ENCODE measurements around the gene EIF4G3. TPM values are rescaled to one million over a fixed set of nuclear protein-coding genes. Genes with fewer than 3 reads are reported as not detected.

EIF4G3 gene
- total RNA-seq, 4 donors from 2014 or later = 41.2 to 57.3 (median 50.0) TPM

DNA sequence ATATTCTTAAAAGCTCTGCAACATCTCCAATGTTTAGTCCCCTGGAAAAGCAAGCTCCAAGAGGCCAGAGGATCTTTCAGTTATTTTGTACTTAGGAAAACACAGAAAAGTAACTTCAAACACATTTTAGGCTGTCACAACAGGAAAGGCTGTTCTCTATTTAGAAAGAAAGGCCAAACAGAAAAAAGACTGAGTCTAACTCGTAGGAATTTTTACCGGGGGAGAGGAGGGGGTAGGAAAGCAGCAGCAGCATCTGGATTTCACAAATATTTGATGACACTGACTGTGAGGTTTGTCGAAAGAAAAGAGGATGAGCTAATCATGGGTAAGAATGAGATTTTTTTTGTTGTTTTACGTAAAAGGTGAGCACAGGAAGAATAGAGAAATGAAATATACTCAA, 107.1 kb downstream of the EIF4G3 start:
- WGBS, 2 donors = 30 to 34% methylated on average over 4 of the region's 4 CpGs
- Histone ChIP-seq H3K27me3 (no peaks in the 10 kb centered on the region), H3K4me3 (no peak overlapping the region), H3K36me3 (no peaks in the 10 kb centered on the region), H3K9me3 (no peaks in the 10 kb centered on the region), H3K27ac (no peak overlapping the region), H3K4me1 (peaks cover 0 to 9% (median 0%) of the 10 kb centered on the region in 4 donors)
- no peak for DNase-seq (ENCODE audit: low spot score in 2 of 2)
- TF ChIP-seq EP300 (IDR thresholded peaks at IDR 0.05) (no peak), POLR2A (IDR thresholded peaks at IDR 0.05) (no peak)

DNA sequence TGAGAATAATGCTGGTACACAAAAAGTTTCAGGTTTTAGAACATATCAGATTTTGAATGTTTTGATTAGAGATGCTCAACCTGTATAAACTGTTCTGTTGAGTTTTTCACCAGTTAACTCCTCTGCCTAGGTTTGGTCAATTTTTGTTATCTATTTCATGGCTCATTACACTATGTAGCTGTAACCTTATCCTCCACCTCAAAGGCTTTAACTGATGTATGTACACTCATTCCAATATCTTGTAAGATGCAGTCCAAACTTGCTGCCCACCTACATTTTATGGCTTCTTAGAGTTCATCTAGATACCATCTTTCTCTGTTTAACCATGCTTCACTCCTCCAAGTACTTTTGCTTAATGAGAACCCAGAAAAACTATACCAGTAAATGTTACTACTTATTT, 107.8 kb downstream of the EIF4G3 start:
- Histone ChIP-seq H3K9me3 (no peaks in the 10 kb centered on the region), H3K27ac (peak overlapping the region in 1 of 4 donors; percentile 11), H3K4me1 (peaks cover 0 to 9% (median 0%) of the 10 kb centered on the region in 4 donors), H3K36me3 (no peaks in the 10 kb centered on the region), H3K4me3 (no peak overlapping the region), H3K27me3 (no peaks in the 10 kb centered on the region)
- no peak for DNase-seq (ENCODE audit: low spot score in 2 of 2)
- TF ChIP-seq EP300 (IDR thresholded peaks at IDR 0.05) = no peak

DNA sequence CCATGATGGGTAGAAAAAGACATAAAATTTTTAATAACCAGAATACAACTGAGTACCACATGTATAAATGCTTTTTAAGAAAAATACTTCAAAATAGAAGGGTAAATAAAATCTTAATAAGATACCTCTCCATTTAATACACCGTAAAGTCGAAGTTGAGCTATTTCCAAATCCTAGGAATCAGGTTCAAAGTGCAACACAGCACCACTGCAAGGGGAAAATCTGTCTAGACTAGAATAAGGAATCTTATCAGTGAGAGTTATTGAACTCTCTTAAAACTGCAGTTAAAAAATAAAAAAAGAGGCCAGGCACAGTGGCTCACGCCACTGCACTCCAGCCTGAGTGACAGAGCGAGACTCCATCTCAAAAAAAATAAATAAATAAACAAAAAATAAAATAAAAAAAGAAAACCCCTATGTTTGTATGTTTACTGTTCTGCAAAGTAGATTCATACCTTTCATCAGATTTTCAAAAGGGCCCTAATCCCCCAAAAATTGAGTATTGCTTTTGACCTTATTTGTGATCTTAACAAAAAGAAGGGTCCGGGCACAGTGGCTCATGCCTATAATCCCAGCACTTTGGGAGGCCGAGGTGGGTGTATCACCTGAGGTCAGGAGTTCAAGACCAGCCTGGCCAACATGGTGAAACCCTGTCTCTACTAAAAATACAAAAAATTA, 109.0 kb downstream of the EIF4G3 start:
- no peak for DNase-seq (ENCODE audit: low spot score in 2 of 2)
- TF ChIP-seq EP300 (IDR thresholded peaks at IDR 0.05) = no peak
- TF ChIP-seq POLR2A (IDR thresholded peaks at IDR 0.05) = no peak
- TF ChIP-seq, protein P1, sequence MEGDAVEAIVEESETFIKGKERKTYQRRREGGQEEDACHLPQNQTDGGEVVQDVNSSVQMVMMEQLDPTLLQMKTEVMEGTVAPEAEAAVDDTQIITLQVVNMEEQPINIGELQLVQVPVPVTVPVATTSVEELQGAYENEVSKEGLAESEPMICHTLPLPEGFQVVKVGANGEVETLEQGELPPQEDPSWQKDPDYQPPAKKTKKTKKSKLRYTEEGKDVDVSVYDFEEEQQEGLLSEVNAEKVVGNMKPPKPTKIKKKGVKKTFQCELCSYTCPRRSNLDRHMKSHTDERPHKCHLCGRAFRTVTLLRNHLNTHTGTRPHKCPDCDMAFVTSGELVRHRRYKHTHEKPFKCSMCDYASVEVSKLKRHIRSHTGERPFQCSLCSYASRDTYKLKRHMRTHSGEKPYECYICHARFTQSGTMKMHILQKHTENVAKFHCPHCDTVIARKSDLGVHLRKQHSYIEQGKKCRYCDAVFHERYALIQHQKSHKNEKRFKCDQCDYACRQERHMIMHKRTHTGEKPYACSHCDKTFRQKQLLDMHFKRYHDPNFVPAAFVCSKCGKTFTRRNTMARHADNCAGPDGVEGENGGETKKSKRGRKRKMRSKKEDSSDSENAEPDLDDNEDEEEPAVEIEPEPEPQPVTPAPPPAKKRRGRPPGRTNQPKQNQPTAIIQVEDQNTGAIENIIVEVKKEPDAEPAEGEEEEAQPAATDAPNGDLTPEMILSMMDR (IDR thresholded peaks at IDR 0.05) = no peak
- Histone ChIP-seq H3K27me3 (no peaks in the 10 kb centered on the region), H3K27ac (no peak overlapping the region), H3K36me3 (no peaks in the 10 kb centered on the region), H3K4me3 (no peak overlapping the region), H3K9me3 (no peaks in the 10 kb centered on the region), H3K4me1 (peaks cover 0 to 9% (median 0%) of the 10 kb centered on the region in 4 donors)
- 94 to 95% methylated on average over 6 of the region's 6 CpGs for WGBS, 2 donors

GRCh38 chr1:21066356-21067012, 110.2 kb downstream of the EIF4G3 start:
- no peaks in the 10 kb centered on the region for H3K9me3 ChIP-seq
- TF ChIP-seq EP300 (IDR thresholded peaks at IDR 0.05) = no peak
- TF ChIP-seq, protein P1 (IDR thresholded peaks at IDR 0.05) = no peak
- TF ChIP-seq POLR2A (IDR thresholded peaks at IDR 0.05) = no peak
- no peak overlapping the region for H3K27ac ChIP-seq
- no peaks in the 10 kb centered on the region for H3K36me3 ChIP-seq
- no peak for DNase-seq (ENCODE audit: low spot score in 2 of 2)
- 36 to 38% methylated on average over 3 of the region's 3 CpGs for WGBS, 2 donors
- H3K4me3 ChIP-seq = no peak overlapping the region
- no peaks in the 10 kb centered on the region for H3K27me3 ChIP-seq
- H3K4me1 ChIP-seq = peaks cover 0 to 9% (median 0%) of the 10 kb centered on the region in 4 donors

GRCh38 chr1:21065851-21066250, 110.8 kb downstream of the EIF4G3 start:
- Histone ChIP-seq H3K4me3 (no peak overlapping the region), H3K9me3 (no peaks in the 10 kb centered on the region), H3K36me3 (no peaks in the 10 kb centered on the region), H3K4me1 (peaks cover 0 to 9% (median 0%) of the 10 kb centered on the region in 4 donors), H3K27ac (no peak overlapping the region), H3K27me3 (no peaks in the 10 kb centered on the region)
- 94 to 97% methylated on average over 2 of the region's 2 CpGs for WGBS, 2 donors
- DNase-seq (ENCODE audit: low spot score in 2 of 2) = no peak
- no peak for TF ChIP-seq POLR2A (IDR thresholded peaks at IDR 0.05)
- TF ChIP-seq, protein P1 (IDR thresholded peaks at IDR 0.05) = no peak
- no peak for TF ChIP-seq EP300 (IDR thresholded peaks at IDR 0.05)

DNA sequence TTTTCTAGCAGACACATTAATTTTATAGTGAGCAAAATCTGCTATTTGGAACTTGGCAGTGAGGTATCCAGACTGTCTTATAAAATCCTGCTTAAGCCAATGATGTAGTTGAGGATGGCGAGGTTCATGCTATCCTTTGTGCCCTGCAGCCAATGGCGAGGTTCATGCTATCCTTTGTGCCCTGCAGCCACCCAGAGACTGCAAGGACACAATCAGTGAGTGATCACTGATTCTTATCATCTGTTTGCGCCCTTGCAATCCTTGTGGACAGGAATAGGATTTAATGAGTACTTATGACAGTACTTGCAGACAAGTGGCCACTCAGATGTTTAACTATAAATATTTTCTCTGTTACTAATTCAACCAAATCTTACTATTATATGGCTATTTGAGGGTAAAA, 112.6 kb downstream of the EIF4G3 start:
- DNase-seq (ENCODE audit: low spot score in 2 of 2) = no peak
- WGBS, 2 donors = 93 to 98% methylated on average over 3 of the region's 3 CpGs
- Histone ChIP-seq H3K4me1 (peaks cover 0 to 4% (median 0%) of the 10 kb centered on the region in 4 donors), H3K36me3 (no peaks in the 10 kb centered on the region), H3K27me3 (no peaks in the 10 kb centered on the region), H3K27ac (no peak overlapping the region), H3K4me3 (no peak overlapping the region), H3K9me3 (no peaks in the 10 kb centered on the region)
- TF ChIP-seq EP300 (IDR thresholded peaks at IDR 0.05) (no peak), POLR2A (IDR thresholded peaks at IDR 0.05) (no peak)
- TF ChIP-seq, protein P1 (IDR thresholded peaks at IDR 0.05) = no peak
